Measurements from ENCODE around the gene SOST.

GRCh38 chr17:43768943-43769342 is 10.4 kb upstream of the SOST start:
- TF ChIP-seq, protein P1, sequence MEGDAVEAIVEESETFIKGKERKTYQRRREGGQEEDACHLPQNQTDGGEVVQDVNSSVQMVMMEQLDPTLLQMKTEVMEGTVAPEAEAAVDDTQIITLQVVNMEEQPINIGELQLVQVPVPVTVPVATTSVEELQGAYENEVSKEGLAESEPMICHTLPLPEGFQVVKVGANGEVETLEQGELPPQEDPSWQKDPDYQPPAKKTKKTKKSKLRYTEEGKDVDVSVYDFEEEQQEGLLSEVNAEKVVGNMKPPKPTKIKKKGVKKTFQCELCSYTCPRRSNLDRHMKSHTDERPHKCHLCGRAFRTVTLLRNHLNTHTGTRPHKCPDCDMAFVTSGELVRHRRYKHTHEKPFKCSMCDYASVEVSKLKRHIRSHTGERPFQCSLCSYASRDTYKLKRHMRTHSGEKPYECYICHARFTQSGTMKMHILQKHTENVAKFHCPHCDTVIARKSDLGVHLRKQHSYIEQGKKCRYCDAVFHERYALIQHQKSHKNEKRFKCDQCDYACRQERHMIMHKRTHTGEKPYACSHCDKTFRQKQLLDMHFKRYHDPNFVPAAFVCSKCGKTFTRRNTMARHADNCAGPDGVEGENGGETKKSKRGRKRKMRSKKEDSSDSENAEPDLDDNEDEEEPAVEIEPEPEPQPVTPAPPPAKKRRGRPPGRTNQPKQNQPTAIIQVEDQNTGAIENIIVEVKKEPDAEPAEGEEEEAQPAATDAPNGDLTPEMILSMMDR (IDR thresholded peaks at IDR 0.05), result no peak
- no peak for TF ChIP-seq POLR2A (IDR thresholded peaks at IDR 0.05)
